Gastrocnemius medialis (tissue), 4 donors: ENCODE measurements around the gene VCAN. TPM values are rescaled to one million over a fixed set of nuclear protein-coding genes. Genes with fewer than 3 reads are reported as not detected.
A peak's percentile ranks its signal among the peaks of the same experiment; 100 is the strongest.

ENCODE experiments used
- ATAC-seq, 2 donors: fragments of 150-250 bp; one replicate each; pipeline ENCODE4 v1.9.1; 2016
- DNase-seq, 2 donors: peaks; one replicate each; pipeline ENCODE4 v3.0.0-alpha.2; 2019
- H3K27ac ChIP-seq, 4 donors: fragments of 200-600 bp; sonication (generic); 1 replicate in 1 of 4; 2 replicates in 3 of 4; pipeline ENCODE4 v1.5.1; 2016 to 2018; ENCODE audit warnings: mild to moderate bottlenecking in 2 of 4, moderate library complexity in 1 of 4
- H3K27me3 ChIP-seq, 3 donors: fragments of 200-600 bp; sonication (generic) in 2 of 3; 1 replicate in 1 of 3; 2 replicates in 2 of 3; pipeline versions ENCODE4 v1.5.1 to v1.6.0; 2016 to 2019; ENCODE audit warnings: mild to moderate bottlenecking in 1 of 3, moderate library complexity in 1 of 3
- H3K36me3 ChIP-seq, 2 donors: fragments of 200-600 bp; sonication (generic) in 1 of 2; one replicate each; pipeline ENCODE4 v1.5.1; 2017 to 2018
- H3K4me1 ChIP-seq, 2 donors: fragments of 200-600 bp; sonication (generic) in 1 of 2; one replicate each; pipeline ENCODE4 v1.5.1; 2016 to 2017; ENCODE audit warnings: mild to moderate bottlenecking in 2 of 2
- H3K4me3 ChIP-seq, 4 donors: fragments of 200-600 bp; sonication (generic) in 3 of 4; 1 replicate in 1 of 4; 2 replicates in 3 of 4; pipeline ENCODE4 v1.5.1; 2016 to 2019; ENCODE audit warnings: mild to moderate bottlenecking in 2 of 4
- H3K9me3 ChIP-seq, 3 donors: fragments of 200-600 bp; sonication (generic) in 2 of 3; 1 replicate in 1 of 3; 2 replicates in 2 of 3; pipeline ENCODE4 v1.5.1; 2016 to 2019
- POLR2A ChIP-seq, 2 donors: fragments of 450-650 bp; IDR thresholded peaks; one replicate each; pipeline ENCODE4 v1.6.1; 2017; ENCODE audit warnings: antibody characterized with exemption in 2 of 2, mild to moderate bottlenecking in 2 of 2, moderate library complexity in 2 of 2
- in situ Hi-C, 4 donors: fragments of 200-750 bp; cut with MboI; loops; one replicate each; pipeline versions ENCODE4 v1.15.0 to v1.8.0; 2017; ENCODE audit warnings: low sequenced_read_pairs in 4 of 4
- intact Hi-C: fragments of 100-400 bp; cut with DNase I; formaldehyde crosslinking; loops from one replicate; pipeline ENCODE4 v1.15.1; 2023; ENCODE audit warnings: low total_unique reads
- total RNA-seq, 4 donors: library from RNA; depleted of rRNA; stranded (reverse); fragments of >200 nt; gene quantifications; one replicate each; pipeline versions ENCODE4 v1.1.0 to v1.2.3, GENCODE V29; 2016
- TF ChIP-seq, protein P1 (sequence below), 5 experiments: fragments of 450-650 bp in 3 of 5; fragments of 200-600 bp in 2 of 5; sonication (generic) in 2 of 5; IDR thresholded peaks in 4 of 5; conservative IDR thresholded peaks in 1 of 5; 1 replicate in 4 of 5; 2 replicates in 1 of 5; pipeline ENCODE4 v1.5.1; 2016 to 2019; ENCODE audit warnings: antibody characterized with exemption in 5 of 5, mild to moderate bottlenecking in 3 of 5, moderate library complexity in 3 of 5

Gene VCAN
- total RNA-seq, 4 donors from 2014 or later: 5.9 to 29.9 (median 17.4) TPM

DNA sequence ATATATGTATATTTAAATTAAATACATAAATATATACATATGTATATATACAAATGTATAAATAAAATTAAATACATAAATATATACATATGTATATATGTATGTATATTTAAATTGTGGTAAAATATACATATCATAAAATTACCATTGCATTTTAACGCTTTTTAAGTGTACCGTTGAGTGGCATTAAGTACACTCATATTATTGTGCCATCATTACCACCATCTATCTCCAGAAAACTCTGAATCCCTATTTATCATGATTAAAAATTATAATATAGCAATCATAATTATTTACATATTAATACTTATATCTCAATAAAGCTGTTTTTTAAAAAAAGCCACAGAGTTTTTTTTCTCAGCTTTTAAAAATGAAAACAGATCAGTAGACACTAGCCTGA lies 27.1 kb upstream of the VCAN start:
- TF ChIP-seq, protein P1, sequence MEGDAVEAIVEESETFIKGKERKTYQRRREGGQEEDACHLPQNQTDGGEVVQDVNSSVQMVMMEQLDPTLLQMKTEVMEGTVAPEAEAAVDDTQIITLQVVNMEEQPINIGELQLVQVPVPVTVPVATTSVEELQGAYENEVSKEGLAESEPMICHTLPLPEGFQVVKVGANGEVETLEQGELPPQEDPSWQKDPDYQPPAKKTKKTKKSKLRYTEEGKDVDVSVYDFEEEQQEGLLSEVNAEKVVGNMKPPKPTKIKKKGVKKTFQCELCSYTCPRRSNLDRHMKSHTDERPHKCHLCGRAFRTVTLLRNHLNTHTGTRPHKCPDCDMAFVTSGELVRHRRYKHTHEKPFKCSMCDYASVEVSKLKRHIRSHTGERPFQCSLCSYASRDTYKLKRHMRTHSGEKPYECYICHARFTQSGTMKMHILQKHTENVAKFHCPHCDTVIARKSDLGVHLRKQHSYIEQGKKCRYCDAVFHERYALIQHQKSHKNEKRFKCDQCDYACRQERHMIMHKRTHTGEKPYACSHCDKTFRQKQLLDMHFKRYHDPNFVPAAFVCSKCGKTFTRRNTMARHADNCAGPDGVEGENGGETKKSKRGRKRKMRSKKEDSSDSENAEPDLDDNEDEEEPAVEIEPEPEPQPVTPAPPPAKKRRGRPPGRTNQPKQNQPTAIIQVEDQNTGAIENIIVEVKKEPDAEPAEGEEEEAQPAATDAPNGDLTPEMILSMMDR (IDR thresholded peaks at IDR 0.05 in 4 of 5, conservative IDR thresholded peaks at IDR 0.05 in 1 of 5): no peak
- no peak for TF ChIP-seq POLR2A (IDR thresholded peaks at IDR 0.05)
- DNase-seq (no peak), ATAC-seq (no peak)
- Histone ChIP-seq H3K4me1 (no peaks in the 10 kb centered on the region), H3K27me3 (no peaks in the 10 kb centered on the region), H3K4me3 (no peak overlapping the region), H3K27ac (no peak overlapping the region), H3K36me3 (no peaks in the 10 kb centered on the region), H3K9me3 (no peaks in the 10 kb centered on the region)
- intact Hi-C loops (no loop called here), in situ Hi-C loops (loop anchor here in 1 of 4 donors (25.0 kb wide), 1 partner anchor 807 kb away; no protein-coding TSS in a partner anchor)

DNA sequence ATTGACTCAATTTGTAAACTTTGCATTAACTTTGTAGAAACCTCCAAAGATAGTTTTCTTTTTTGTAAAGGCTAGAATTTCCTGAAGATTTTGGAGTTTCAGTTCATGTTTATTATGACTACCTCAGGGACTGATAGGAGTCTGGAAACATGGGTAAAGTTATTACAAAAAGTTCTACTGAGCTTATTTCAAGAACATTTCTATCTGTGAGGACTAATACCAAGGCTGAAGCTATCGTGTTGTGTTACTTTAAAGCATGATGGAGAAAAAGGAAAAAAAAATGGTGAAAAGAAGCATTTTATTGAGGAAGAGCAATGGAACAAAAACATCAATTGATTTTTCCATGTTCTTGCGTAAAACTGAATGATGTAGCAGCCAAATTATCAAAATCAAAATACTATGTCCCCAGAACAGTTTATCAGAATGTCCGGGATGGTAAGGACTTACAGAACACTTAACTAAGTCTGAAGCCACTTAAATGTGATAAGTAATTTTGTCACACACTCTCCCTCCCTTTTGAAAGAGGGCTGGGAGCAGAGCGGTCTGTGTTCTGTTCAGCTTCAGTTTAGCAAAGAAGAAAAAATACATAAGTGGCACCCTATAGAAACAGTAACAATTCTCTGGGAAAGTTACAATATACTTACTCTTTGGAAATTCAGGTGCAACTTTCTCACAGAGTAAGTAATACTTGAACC lies 25.1 kb upstream of the VCAN start:
- in situ Hi-C loops (loop anchor here in 1 of 4 donors (25.0 kb wide), 1 partner anchor 809 kb away; no protein-coding TSS in a partner anchor), intact Hi-C loops (no loop called here)
- Histone ChIP-seq H3K4me3 (no peak overlapping the region), H3K36me3 (no peaks in the 10 kb centered on the region), H3K27ac (no peak overlapping the region), H3K9me3 (no peaks in the 10 kb centered on the region), H3K27me3 (no peaks in the 10 kb centered on the region), H3K4me1 (no peaks in the 10 kb centered on the region)
- TF ChIP-seq, protein P1 (IDR thresholded peaks at IDR 0.05 in 4 of 5, conservative IDR thresholded peaks at IDR 0.05 in 1 of 5): no peak
- no peak for TF ChIP-seq POLR2A (IDR thresholded peaks at IDR 0.05)
- ATAC-seq (no peak), DNase-seq (no peak)

DNA sequence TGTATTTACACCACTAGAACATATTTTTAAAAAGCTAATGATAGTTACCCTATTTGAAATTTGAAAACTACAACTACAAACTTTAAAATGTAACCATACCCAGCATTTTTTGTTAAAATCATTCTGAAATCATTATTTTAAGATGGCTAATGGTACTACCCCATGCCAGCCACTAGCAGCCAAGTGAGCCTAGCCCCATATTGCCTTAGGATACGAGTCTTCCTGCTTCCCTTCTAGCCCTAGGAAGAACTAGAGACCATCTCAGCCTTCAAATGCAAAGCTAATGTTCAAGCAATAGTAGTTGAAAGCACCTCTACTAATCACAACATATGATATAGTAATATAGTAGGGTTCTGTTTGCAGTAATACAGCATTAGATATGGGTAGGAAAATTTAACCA lies 24.0 kb upstream of the VCAN start:
- ATAC-seq: no peak
- H3K27ac ChIP-seq: no peak overlapping the region
- no peaks in the 10 kb centered on the region for H3K27me3 ChIP-seq
- H3K9me3 ChIP-seq: no peaks in the 10 kb centered on the region
- no peaks in the 10 kb centered on the region for H3K36me3 ChIP-seq
- intact Hi-C loops: no loop called here
- no peak for TF ChIP-seq POLR2A (IDR thresholded peaks at IDR 0.05)
- TF ChIP-seq, protein P1 (IDR thresholded peaks at IDR 0.05 in 4 of 5, conservative IDR thresholded peaks at IDR 0.05 in 1 of 5): no peak
- in situ Hi-C loops: loop anchor here in 1 of 4 donors (25.0 kb wide), 1 partner anchor 810 kb away; no protein-coding TSS in a partner anchor
- no peak overlapping the region for H3K4me3 ChIP-seq
- H3K4me1 ChIP-seq: no peaks in the 10 kb centered on the region
- DNase-seq: no peak

DNA sequence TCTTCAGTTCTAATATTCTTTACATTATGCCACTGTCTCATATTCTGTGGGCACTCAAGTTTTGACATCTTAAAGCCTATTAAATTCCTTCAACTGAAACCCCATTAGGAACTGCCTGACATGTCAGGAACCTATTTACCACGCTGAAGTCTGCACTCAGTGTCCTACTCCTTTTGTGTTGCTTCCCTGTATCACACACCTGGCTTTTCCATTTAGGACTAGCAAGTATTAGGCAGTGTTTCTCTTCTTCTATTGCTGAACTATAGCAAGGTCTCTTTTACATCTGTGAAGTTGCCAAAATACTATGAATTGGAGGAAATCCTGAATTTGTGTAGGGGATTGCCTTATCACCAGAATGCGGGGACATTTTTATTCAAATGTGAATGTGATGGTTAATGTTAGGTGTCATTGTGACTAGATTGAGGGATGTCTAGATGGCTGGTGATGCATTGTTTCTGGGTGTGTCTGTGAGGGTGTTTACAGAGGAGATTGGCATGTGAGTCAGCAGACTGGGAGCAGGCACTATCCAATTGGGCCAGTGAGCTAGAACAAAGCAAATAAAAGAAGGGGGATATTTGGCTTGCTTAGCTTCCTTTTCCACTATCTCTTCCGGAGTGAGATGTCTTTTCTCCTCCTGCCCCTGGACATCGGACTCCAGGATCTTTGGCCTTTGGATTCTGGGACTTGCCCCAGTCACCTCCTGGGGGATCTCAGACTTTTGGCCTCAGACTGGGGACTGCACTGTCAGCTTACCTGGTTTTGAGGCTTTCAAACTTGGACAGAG lies 21.2 kb upstream of the VCAN start:
- DNase-seq (no peak), ATAC-seq (peak in 1 of 2 donors; percentile 58)
- Histone ChIP-seq H3K4me1 (no peaks in the 10 kb centered on the region), H3K9me3 (no peaks in the 10 kb centered on the region), H3K4me3 (no peak overlapping the region), H3K27ac (no peak overlapping the region), H3K27me3 (no peaks in the 10 kb centered on the region), H3K36me3 (no peaks in the 10 kb centered on the region)
- intact Hi-C loops: no loop called here
- in situ Hi-C loops: loop anchor here in 1 of 4 donors (25.0 kb wide), 1 partner anchor 1088 kb away; no protein-coding TSS in a partner anchor
- no peak for TF ChIP-seq POLR2A (IDR thresholded peaks at IDR 0.05)
- TF ChIP-seq, protein P1 (IDR thresholded peaks at IDR 0.05 in 4 of 5, conservative IDR thresholded peaks at IDR 0.05 in 1 of 5): no peak
